GM12891 (cell line): ENCODE measurements around the gene TMEM178B.
A peak's percentile ranks its signal among the peaks of the same experiment; 100 is the strongest.
"Not testable (repeated sequence)": the region's sequence is repeated elsewhere in the genome, so short reads cannot be mapped to it uniquely, and the experiment has no call there.

Experiments
- DNase-seq: peaks from one replicate; pipeline ENCODE4 v3.0.0; 2011; ENCODE audit warnings: low spot score; ENCODE audit not compliant: insufficient read length
- FAIRE-seq: peaks from 2 replicates; lab custom pipeline; 2011; peaks lifted over from hg19 to GRCh38; lab: Jason Lieb, UNC
- PAX5 ChIP-seq: IDR thresholded peaks from 2 replicates; pipeline ENCODE4 v1.6.1; 2011; ENCODE audit warnings: low read length, moderate library complexity, mild to moderate bottlenecking; ENCODE audit not compliant: insufficient read depth, severe bottlenecking
- POLR2A ChIP-seq: IDR thresholded peaks from 2 replicates; pipeline ENCODE4 v1.6.1; 2011; ENCODE audit warnings: low read depth, low read length, control low read depth
- POLR2AphosphoS5 ChIP-seq: IDR thresholded peaks from 2 replicates; pipeline ENCODE4 v1.6.1; 2011; ENCODE audit warnings: low read depth, low read length, control low read depth
- POU2F2 ChIP-seq: IDR thresholded peaks from 2 replicates; pipeline ENCODE4 v1.6.1; 2011; ENCODE audit warnings: low read depth, mild to moderate bottlenecking, control low read depth, low read length, moderate library complexity
- SPI1 ChIP-seq: IDR thresholded peaks from 2 replicates; pipeline ENCODE4 v1.6.1; 2011; ENCODE audit warnings: low read depth, low read length, control low read depth
- TAF1 ChIP-seq: IDR thresholded peaks from 2 replicates; pipeline ENCODE4 v1.6.1; 2011; ENCODE audit warnings: low read depth, low read length, control low read depth

The TMEM178B gene

DNA sequence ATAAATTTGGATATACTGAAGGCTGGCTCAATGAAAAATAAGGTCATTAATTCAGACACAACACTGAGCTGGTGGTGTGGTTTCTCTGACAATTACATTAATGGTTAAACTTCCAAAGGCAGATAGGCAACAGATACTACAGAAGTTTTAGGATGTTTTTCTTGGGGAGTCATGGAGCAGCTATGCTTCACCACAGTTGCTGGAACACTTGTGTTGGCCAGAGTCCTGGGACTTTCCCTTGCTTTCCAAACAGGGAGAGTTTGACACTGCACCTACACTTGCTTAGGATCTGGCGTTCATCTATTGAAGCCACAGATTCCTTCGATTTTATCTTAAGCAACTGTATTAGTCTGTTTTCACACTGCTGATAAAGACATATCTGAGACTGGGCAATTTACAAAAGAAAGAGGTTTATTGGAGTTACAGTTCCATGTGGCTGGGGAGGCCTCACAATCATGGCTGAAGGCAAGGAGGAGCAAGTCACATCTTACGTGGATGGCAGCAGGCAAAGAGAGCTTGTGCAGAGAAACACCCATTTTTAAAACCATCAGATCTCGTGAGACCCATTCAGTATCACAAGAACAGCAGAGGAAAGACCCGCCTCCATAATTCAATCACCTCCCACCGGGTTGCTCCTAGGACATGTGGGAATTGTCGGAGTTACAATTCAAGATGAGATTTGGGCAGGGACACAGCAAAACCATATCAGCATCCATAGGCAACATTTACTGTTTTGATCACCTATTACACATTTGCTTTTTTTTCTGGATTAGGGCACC is 27.8 kb upstream of the TMEM178B start:
- TF ChIP-seq PAX5 (no peak), POLR2A (no peak), POU2F2 (no peak), SPI1 (no peak), POLR2AphosphoS5 (no peak), TAF1 (no peak)

DNA sequence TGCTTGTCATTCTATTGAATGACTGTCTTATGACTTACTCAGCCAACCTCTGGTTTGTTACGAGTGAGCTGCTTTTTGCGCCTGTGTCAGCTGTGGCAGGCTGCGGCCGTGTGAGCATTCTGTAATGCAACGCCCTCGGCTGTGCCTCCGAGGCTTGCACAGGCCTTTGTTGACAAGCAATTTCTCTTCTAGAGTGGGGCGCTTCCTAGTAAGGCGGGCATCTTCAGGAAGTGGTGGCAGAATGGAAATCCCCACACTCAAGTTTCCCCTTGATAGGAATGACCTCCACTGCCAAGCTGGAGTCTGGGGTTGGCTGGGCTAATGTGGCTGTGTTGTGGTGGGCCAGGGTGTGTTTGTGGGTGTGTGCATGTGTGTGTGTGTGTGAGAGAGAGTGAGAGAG is 20.2 kb upstream of the TMEM178B start:
- TF ChIP-seq TAF1 (no peak), POLR2AphosphoS5 (no peak), SPI1 (no peak), POU2F2 (no peak), POLR2A (no peak), PAX5 (no peak)
- DNase-seq = no peak
- FAIRE-seq = peak; percentile 38

More for the DNA sequence above, 27.8 kb upstream of the TMEM178B start:
- DNase-seq (no peak), FAIRE-seq (no peak)

DNA sequence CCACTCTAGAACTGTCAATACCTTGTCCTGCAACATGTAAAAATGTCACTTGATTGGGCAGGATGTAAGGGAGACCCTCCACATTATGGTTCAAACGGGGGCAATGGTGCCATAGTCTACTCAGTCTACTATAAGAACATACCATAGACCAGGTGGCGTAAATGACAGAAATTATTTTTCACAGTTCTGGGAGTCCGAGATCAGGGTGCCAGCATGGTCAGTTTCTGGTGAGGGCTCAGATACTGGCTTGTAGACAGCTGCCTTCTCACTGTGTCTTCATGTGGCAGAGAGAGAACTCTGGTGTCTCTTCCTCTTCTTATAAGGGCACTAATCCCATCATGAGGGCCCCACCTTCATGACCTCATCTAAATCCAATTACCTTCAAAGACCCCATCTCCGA is 18.7 kb upstream of the TMEM178B start:
- FAIRE-seq (no peak), DNase-seq (no peak)
- no peak for TF ChIP-seq PAX5
- TF ChIP-seq POU2F2 = no peak
- TF ChIP-seq TAF1 = no peak
- TF ChIP-seq SPI1 = no peak
- no peak for TF ChIP-seq POLR2AphosphoS5

DNA sequence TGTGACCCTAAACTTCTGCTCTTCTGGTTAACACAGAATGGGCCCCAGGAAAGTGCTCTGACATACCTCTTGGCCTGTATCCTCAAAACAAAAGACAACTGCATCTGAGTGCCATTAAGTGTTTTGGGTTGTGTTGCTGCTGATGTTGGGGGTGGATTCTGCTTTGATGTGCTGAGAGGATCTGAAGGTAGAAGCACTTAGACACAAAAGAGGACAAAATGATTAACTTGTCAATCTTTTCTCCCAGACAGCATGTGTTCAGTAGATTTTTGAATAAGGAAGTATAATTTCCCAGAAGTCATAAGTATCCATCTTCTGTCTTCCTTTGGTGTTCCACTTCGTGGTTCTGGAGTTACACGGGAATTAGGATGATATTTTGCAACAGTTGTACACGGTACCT is 16.1 kb upstream of the TMEM178B start:
- no peak for FAIRE-seq
- TF ChIP-seq SPI1 (no peak), POLR2AphosphoS5 (no peak), POLR2A (no peak), PAX5 (no peak)
- DNase-seq = no peak

DNA sequence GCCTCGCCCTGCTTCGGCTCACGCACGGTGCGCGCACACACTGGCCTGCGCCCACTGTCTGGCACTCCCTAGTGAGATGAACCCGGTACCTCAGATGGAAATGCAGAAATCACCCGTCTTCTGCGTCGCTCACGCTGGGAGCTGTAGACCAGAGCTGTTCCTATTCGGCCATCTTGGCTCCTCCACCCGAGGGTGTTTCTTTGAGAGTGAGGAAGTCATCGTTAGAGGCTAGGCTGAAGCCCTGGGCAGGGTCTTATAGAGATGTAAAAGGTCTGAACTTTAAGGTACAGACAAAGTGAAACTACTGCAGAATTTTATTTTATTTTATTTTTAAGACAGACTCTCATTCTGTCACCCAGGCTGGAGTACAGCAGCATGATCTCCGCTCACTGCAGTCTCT is 6.0 kb upstream of the TMEM178B start:
- not testable (repeated sequence) for FAIRE-seq, DNase-seq

DNA sequence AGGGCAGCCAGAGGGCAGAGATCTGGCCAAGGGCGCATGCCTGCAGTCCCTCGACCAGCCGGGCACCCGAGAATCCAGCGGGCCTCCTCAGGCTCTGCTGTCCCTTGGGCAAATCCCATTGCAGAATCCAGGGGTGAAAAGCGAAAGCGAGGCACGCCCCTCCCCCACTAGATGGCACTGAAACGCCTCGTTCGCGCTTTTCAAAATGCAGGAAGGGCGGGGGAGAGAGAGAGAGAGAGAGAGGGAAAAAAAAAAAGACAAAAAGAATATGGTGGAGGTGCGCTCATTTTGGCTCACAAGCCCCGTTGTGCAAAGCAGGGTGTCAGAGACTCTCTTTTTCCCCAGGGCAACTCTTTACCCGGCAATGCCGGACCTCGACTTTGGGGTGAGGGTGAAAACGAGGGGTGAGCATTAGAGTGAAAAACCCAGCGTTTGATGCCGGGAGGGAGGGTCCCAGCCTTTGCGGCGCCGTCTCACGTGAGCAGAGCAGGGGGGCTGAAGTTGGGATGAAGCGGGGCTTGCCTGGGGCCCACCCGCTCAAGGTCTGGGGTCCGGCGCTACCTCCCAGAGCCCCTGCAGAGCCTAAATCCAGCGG is 2.5 kb upstream of the TMEM178B start:
- DNase-seq (peak; percentile 3), FAIRE-seq (no peak)
- no peak for TF ChIP-seq TAF1
- TF ChIP-seq SPI1 = no peak
- no peak for TF ChIP-seq PAX5
- no peak for TF ChIP-seq POU2F2
- TF ChIP-seq POLR2A = no peak
- TF ChIP-seq POLR2AphosphoS5 = no peak

DNA sequence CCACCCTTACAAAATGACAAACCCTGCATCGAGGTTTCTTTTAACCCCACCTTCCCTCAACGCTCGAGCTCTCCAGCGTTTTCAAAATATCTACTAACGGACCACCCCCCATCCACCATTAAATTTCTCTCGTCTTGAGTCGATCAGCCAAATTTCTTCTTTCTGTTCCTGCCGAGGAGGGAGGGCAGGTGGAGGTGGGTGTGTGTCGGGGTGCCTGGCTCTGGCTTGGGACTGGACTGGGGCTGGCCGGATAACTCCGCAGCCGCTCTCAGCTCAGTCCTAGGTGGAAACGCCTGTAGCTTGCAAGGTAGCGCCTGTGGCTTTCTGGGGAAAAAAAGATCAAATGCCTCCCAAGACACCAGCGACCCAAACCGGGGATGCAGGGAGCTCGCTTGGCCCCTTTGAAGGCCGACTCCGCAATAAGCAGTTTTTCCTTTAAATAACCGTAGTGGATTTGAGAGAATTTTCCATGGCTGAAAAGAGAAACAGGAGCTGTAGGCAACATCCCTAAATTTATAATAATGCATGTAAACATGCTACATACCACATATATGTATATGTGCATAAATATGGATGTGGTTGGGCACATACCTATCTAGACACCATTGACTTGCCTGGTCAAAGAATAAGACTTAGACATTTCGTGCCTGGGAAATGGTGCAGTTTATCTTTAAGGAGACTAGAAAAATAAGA is 1.9 kb upstream of the TMEM178B start:
- no peak for FAIRE-seq
- TF ChIP-seq SPI1 (no peak), POU2F2 (no peak), TAF1 (no peak), POLR2AphosphoS5 (no peak), POLR2A (no peak), PAX5 (no peak)
- no peak for DNase-seq

DNA sequence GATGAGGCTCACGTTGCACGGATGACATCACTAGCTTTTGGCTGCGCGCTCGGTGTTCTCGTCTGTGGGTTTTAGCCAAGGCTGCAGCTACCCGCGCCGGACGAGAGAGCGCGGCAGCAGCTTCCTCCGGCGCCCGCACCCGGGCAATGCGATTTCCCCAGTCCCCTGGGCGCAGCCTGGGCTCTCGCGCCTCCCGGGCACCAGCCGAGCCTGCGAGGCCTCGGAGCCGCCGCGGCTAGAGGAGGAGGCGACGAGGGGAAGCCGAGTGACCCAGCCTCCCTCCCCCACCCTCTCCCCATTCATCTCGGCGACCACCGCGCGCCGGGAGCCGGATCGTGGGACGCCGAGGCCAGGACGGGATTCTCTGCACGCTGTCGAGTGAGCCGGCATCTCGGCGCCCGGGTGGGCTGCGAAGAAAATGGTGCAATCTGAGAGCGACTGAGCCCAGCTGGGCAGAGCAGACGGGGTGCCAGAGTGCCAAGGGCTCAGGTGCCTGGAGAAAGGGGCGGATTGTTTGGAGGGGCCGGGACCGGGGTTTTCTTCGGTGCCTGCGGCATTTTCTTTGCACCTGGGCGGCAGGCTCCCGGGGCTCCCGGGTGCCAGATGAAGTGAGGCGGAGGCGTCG is 1.2 kb upstream of the TMEM178B start:
- DNase-seq (peak; percentile 25), FAIRE-seq (no peak)
- TF ChIP-seq POU2F2 (no peak), PAX5 (no peak), POLR2A (no peak), TAF1 (no peak), SPI1 (no peak), POLR2AphosphoS5 (no peak)

DNA sequence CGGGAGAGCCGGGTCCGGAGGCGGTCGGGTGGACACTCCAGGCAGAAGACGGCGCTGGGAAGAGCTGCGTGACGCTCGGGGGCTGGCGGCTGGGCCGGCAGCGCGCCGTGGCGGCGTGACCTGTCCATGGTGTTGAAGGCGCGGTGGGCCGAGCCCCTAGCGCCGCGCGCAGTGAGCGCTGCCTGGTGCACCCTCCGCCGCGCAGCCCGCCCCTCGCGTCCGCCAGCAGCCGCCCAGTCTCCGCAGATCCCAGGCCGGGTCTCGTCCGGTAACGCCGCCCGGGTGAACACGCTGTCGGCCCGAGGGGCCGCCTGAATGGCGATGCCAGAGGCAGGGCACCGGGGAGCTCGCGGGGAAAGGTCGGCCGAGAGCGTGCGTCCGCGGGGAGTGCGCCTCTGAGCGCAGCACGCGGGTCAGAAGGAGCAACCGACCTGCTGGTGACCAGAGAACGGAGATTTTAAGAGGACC is 657 bp upstream of the TMEM178B start:
- TF ChIP-seq SPI1 = no peak
- TF ChIP-seq TAF1 = no peak
- TF ChIP-seq PAX5 = no peak
- TF ChIP-seq POLR2AphosphoS5 = no peak
- no peak for TF ChIP-seq POLR2A
- TF ChIP-seq POU2F2 = no peak
- no peak for FAIRE-seq
- DNase-seq = peak; percentile 39
